ENCODE data around the gene PJVK. TPM values are rescaled to one million over a fixed set of nuclear protein-coding genes. Genes with fewer than 3 reads are reported as not detected.

Gene PJVK
- total and polyA plus RNA-seq, 4 donors: 0.82 to 5.7 (median 4.5) TPM

GRCh38 chr2:178417916-178418315 lies 33.3 kb upstream of the PJVK start:
- 97 to 100% methylated on average over 3 of the region's 3 CpGs for WGBS, 2 donors
- ATAC-seq (ENCODE audit: insufficient read depth, low FRiP score) (no peak), DNase-seq (no peak)
- Histone ChIP-seq H3K4me1 (ENCODE audit: control insufficient read depth in 5 of 5, insufficient read depth in 5 of 5, low read length in 5 of 5) (peaks cover 0 to 12% (median 0%) of the 10 kb centered on the region in 5 donors), H3K27me3 (ENCODE audit: control insufficient read depth in 3 of 3, insufficient read depth in 3 of 3, low read length in 2 of 3) (no peaks in the 10 kb centered on the region), H3K9ac (ENCODE audit: insufficient read depth in 1 of 2, low read length in 2 of 2) (no peak overlapping the region), H3K36me3 (ENCODE audit: control insufficient read depth in 4 of 4, insufficient read depth in 4 of 4, low read length in 4 of 4) (peaks cover 0 to 5% (median 0%) of the 10 kb centered on the region in 4 donors), H3K4me3 (no peak overlapping the region), H3K27ac (ENCODE audit: low read depth in 1 of 2, low read length in 1 of 2) (no peak overlapping the region), H3K9me3 (ENCODE audit: control insufficient read depth in 4 of 4, insufficient read depth in 3 of 4, low read length in 3 of 4) (no peaks in the 10 kb centered on the region)
- no peak for TF ChIP-seq CTCF (IDR thresholded peaks at IDR 0.05; ENCODE audit: control extremely low read depth, extremely low read depth)

GRCh38 chr2:178418426-178418825 lies 32.8 kb upstream of the PJVK start:
- ATAC-seq (ENCODE audit: insufficient read depth, low FRiP score) (no peak), DNase-seq (no peak)
- Histone ChIP-seq H3K9me3 (ENCODE audit: control insufficient read depth in 4 of 4, insufficient read depth in 3 of 4, low read length in 3 of 4) (no peaks in the 10 kb centered on the region), H3K4me1 (ENCODE audit: control insufficient read depth in 5 of 5, insufficient read depth in 5 of 5, low read length in 5 of 5) (peaks cover 0 to 12% (median 0%) of the 10 kb centered on the region in 5 donors), H3K27ac (ENCODE audit: low read depth in 1 of 2, low read length in 1 of 2) (no peak overlapping the region), H3K27me3 (ENCODE audit: control insufficient read depth in 3 of 3, insufficient read depth in 3 of 3, low read length in 2 of 3) (no peaks in the 10 kb centered on the region), H3K4me3 (no peak overlapping the region), H3K9ac (ENCODE audit: insufficient read depth in 1 of 2, low read length in 2 of 2) (no peak overlapping the region), H3K36me3 (ENCODE audit: control insufficient read depth in 4 of 4, insufficient read depth in 4 of 4, low read length in 4 of 4) (peaks cover 0 to 5% (median 0%) of the 10 kb centered on the region in 4 donors)
- WGBS, 2 donors: 96 to 100% methylated on average over 1 of the region's 1 CpG
- TF ChIP-seq CTCF (IDR thresholded peaks at IDR 0.05; ENCODE audit: control extremely low read depth, extremely low read depth): no peak

GRCh38 chr2:178419123-178419522 lies 32.1 kb upstream of the PJVK start:
- no peak for ATAC-seq (ENCODE audit: insufficient read depth, low FRiP score)

More at GRCh38 chr2:178419123-178419522, 32.1 kb upstream of the PJVK start:
- peaks cover 0 to 11% (median 0%) of the 10 kb centered on the region in 5 donors for H3K4me1 ChIP-seq (ENCODE audit: control insufficient read depth in 5 of 5, insufficient read depth in 5 of 5, low read length in 5 of 5)
- no peaks in the 10 kb centered on the region for H3K9me3 ChIP-seq (ENCODE audit: control insufficient read depth in 4 of 4, insufficient read depth in 3 of 4, low read length in 3 of 4)
- no peaks in the 10 kb centered on the region for H3K27me3 ChIP-seq (ENCODE audit: control insufficient read depth in 3 of 3, insufficient read depth in 3 of 3, low read length in 2 of 3)
- no peak for TF ChIP-seq CTCF (IDR thresholded peaks at IDR 0.05; ENCODE audit: control extremely low read depth, extremely low read depth)
- no peak overlapping the region for H3K9ac ChIP-seq (ENCODE audit: insufficient read depth in 1 of 2, low read length in 2 of 2)
- no peak overlapping the region for H3K27ac ChIP-seq (ENCODE audit: low read depth in 1 of 2, low read length in 1 of 2)
- no peak overlapping the region for H3K4me3 ChIP-seq
- DNase-seq: peak in 2 of 3 donors; percentile 38 to 55
- WGBS, 2 donors: 37 to 52% methylated on average over 1 of the region's 1 CpG
- H3K36me3 ChIP-seq (ENCODE audit: control insufficient read depth in 4 of 4, insufficient read depth in 4 of 4, low read length in 4 of 4): peaks cover 0 to 5% (median 0%) of the 10 kb centered on the region in 4 donors
